ENCODE data around the gene SNCB. TPM values are rescaled to one million over a fixed set of nuclear protein-coding genes. Genes with fewer than 3 reads are reported as not detected.

The SNCB gene
- total RNA-seq, 2 experiments from 2014 or later: 0.31 TPM; not detected in 1

DNA sequence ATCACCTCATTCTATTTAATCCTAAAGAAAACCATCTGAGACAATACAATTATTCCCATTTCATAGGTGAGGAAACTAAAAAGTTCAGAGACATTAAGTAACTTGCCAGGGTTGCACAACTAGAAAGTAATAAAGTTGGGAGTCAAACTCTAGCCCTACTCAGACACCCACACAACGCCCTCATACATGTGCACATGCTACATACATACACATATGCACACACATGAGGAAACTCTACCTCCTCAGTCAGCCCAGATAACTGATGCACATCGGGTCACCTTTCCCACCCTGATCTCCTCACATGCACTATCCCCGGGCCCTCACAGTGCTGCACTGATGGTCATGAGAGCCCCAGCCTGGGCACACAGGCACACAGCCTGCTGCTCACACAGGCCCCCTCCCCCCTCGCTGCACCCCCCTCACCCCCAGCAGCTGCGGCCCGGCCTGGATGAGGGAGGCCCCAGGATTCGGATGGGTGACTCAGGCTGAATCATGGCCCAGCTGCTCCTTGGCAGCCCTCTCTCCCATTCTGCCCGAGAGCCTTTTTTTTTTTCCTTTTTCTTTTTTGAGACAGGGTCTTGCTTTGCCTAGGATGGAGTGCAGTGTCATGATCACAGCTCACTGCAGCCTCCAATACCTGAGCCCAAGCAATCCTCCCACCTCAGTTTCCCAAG lies 15.4 kb downstream of the SNCB start:
- Mint-ChIP-seq H3K27ac (no peak overlapping the region), H3K9me3 (no peaks in the 10 kb centered on the region), H3K27me3 (peaks cover 60% of the 10 kb centered on the region), H3K36me3 (no peaks in the 10 kb centered on the region), H3K4me3 (no peak overlapping the region), H3K4me1 (ENCODE audit: low read depth) (peaks cover 15% of the 10 kb centered on the region)
- ChIA-PET POLR2A (no interaction called here), CTCF (no interaction called here)
- intact Hi-C loops (cut with micrococcal nuclease): no loop called here
- no peak for DNase-seq

DNA sequence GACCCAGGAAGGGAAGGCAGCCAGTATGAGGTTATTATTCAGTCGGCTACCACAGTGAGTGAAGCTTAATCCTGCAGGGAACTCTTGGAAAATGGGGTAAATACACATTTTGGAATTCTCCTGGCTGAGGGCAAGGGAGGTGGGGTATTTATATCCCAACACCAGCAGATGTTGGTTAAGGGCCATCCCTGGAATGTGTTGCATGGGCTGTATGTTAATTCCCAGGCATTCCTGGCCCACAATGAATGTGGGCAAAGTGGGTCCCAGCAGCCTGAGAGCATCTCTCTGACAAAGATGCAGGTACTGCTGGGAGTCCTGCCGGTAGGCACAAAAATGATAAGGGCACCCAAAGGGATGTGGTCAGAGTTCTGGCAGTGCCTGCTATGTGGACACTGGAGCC lies 17.5 kb downstream of the SNCB start:
- Mint-ChIP-seq H3K4me1 (ENCODE audit: low read depth) (peaks cover 15% of the 10 kb centered on the region), H3K9me3 (no peaks in the 10 kb centered on the region), H3K36me3 (peaks cover 1% of the 10 kb centered on the region), H3K4me3 (no peak overlapping the region), H3K27ac (no peak overlapping the region), H3K27me3 (peaks cover 47% of the 10 kb centered on the region)
- no peak for DNase-seq
- intact Hi-C loops (cut with micrococcal nuclease): no loop called here
- ChIA-PET CTCF (no interaction called here), POLR2A (no interaction called here)

DNA sequence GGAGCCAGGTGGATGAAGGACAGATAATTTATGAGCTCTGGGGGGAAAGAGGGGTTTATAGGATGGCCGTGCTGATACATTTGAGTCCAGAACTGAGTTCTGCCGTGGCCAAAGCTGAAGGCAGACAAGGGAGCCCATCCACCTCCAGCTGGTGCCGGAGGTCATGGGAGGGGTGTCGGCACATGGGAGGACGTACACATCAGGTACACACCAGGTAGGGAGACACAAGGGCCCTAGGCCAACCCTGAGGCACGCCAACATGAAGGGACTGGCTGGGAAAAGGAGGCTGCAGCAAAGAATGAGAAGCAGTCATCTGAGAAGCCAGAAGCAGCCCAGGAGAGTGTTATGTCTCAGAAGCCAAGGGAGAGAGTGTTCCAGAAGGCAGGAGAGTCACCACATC lies 18.3 kb downstream of the SNCB start:
- peaks cover 39% of the 10 kb centered on the region for H3K27me3 Mint-ChIP-seq
- H3K4me3 Mint-ChIP-seq: no peak overlapping the region
- H3K36me3 Mint-ChIP-seq: peaks cover 1% of the 10 kb centered on the region
- ChIA-PET POLR2A (no interaction called here), CTCF (no interaction called here)
- no peak for DNase-seq
- H3K4me1 Mint-ChIP-seq (ENCODE audit: low read depth): peaks cover 15% of the 10 kb centered on the region
- H3K27ac Mint-ChIP-seq: no peak overlapping the region
- intact Hi-C loops (cut with micrococcal nuclease): no loop called here
- H3K9me3 Mint-ChIP-seq: no peaks in the 10 kb centered on the region

DNA sequence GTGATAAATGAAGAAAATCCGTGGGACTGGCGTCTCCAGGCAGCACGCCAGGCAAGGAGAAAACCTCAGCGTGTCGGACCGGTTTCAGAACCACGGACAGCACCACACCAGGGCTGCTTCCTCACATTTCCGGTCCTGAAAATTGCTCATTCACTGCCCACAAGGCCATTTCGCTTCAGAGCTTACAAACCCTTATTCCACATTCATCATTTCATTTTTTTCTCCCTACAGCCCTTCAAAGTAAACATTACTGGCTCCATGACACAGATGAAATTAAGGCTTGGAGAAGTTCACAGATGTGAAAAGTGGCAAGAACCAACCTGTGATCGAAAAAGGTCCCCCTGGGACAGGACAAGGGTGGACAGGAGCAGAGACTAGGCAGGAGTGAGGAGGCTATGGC lies 18.9 kb downstream of the SNCB start:
- CTCF ChIA-PET: interaction anchor here (0.7 kb wide), 1 partner anchor 897 kb away, joined by 3 read pairs; no protein-coding TSS in a partner anchor
- H3K4me3 Mint-ChIP-seq: peak overlapping the region; percentile 30
- peaks cover 33% of the 10 kb centered on the region for H3K27me3 Mint-ChIP-seq

DNA sequence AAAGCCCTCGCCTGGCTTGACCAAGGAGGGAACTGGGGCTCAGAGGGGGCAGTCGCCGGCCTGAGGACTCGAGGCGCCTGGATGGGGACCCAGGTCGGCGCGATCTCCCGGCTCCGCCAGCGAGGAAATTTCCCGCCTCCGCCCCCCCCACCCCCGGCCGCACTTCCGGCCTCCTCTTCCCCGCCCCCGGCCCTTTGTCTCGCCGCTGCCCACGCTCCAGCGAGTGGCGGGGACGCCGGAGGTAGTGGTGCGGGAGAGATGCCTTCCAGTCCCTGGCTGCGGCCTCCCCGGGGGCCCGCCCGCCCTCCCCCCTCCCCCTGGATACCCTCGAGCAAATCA lies 19.9 kb downstream of the SNCB start:
- H3K27ac Mint-ChIP-seq: no peak overlapping the region
- POLR2A ChIA-PET: no interaction called here
- DNase-seq: no peak
- H3K9me3 Mint-ChIP-seq: no peaks in the 10 kb centered on the region
- H3K4me3 Mint-ChIP-seq: peak overlapping the region; percentile 63
- CTCF ChIA-PET: no interaction called here
- peaks cover 1% of the 10 kb centered on the region for H3K36me3 Mint-ChIP-seq
- H3K27me3 Mint-ChIP-seq: peaks cover 24% of the 10 kb centered on the region
- intact Hi-C loops (cut with micrococcal nuclease): no loop called here
- H3K4me1 Mint-ChIP-seq (ENCODE audit: low read depth): peaks cover 15% of the 10 kb centered on the region

More for the DNA sequence above, 18.9 kb downstream of the SNCB start:
- POLR2A ChIA-PET: interaction anchor here (0.6 kb wide), 1 partner anchor 428 kb away, joined by 4 read pairs; no protein-coding TSS in a partner anchor
- Mint-ChIP-seq H3K36me3 (peaks cover 1% of the 10 kb centered on the region), H3K9me3 (no peaks in the 10 kb centered on the region), H3K27ac (no peak overlapping the region), H3K4me1 (ENCODE audit: low read depth) (peaks cover 15% of the 10 kb centered on the region)
- peak; percentile 80 for DNase-seq
- intact Hi-C loops (cut with micrococcal nuclease): no loop called here

DNA sequence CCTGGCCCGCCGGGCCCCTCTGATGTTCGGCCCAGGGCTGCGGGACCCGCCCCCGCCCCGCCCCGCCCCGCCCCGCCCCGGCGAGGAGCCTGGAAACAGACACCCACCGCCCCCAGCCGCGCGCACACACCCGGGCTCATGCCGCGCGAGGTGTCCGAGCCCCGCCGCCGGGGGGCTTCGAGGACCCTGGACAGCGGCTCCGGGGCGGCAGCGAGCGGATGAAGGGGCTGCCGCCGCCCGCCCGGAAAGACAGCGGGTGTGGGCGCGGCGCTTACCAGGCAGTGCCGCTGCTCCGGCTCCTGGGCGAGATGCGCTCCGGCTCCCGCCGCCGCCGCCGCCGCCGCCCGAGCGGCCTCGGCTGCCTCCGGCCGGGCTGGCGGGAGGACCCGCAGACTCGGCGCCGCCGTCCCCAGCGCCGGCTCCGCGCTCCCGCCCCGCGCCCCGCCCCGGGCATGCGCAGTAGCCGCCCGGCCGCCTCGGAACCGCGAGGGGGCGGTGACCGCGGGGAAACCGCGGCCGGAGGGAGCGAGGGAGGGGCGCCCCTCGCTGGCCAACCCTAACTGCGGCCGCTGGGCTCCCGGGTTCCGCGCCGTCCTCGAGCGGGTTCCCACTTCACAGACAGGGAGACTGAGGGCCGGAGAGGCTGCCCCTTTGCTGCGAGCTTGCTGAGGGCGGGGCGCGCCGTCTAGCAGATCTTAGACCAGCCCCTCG lies 20.5 kb downstream of the SNCB start, which contains the start of gene GPRIN1:
Gene GPRIN1 (minus strand): TSS at position 433 of the 711 bp plus-strand sequence. CDS start 10,322 bp downstream, outside the sequence.
- intact Hi-C loops (cut with micrococcal nuclease): no loop called here
- peak; percentile 68 for DNase-seq
- H3K4me3 Mint-ChIP-seq: peak within 1 kb of the TSS; percentile 90
- ChIA-PET CTCF (interaction anchor here (1.0 to 2.3 kb wide), 3 partner anchors 37 to 194 kb away, joined by 3 to 6 read pairs (median 3); partner anchors contain the start of gene CLTB), POLR2A (no interaction called here)
- peaks cover 21% of the 10 kb centered on the region for H3K27me3 Mint-ChIP-seq
- peak within 1 kb of the TSS; percentile 62 for H3K27ac Mint-ChIP-seq
- peaks cover 15% of the 10 kb centered on the region for H3K4me1 Mint-ChIP-seq (ENCODE audit: low read depth)
- H3K9me3 Mint-ChIP-seq: no peaks in the 10 kb centered on the region
- peaks cover 1% of the 10 kb centered on the region for H3K36me3 Mint-ChIP-seq

DNA sequence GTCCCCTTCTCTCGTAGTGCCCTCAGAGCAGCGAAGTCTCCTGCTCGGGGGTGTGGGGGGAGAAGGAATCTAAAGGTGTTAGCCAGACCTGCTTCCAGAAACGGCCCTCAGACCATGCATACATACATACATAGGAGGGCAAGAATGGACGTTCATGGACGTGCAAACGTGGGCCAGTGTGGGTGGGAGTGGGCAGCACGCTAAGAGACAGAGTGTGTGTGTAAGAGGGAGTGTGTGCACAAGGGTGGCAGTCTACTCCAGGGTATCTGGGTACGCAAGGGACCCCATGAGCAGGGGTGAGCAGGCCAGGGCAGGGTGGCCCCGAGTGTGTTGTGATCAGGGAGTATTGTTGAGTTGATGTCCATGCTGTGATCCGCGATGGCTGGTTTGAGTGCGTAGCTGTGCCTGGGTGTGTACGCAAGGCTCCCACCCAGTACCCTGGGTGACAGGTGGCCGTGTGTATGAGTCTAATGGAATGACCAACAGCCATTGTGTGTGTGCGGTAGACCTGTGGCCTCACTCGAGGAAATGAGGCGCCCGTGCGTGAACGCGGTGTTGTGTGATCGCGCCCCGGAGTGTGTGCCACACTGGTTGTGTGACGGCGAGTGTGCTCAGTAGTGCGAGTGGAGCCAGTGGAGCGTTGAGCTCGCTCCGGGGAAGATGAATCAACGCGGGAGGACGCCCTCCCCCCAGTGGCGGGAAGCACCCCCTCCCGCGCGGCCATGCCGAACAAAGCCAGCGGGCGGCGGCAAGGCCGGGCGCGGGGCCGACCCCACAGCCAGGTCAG lies 21.2 kb downstream of the SNCB start:
- ChIA-PET CTCF (interaction anchor here (1.0 to 2.3 kb wide), 3 partner anchors 37 to 193 kb away, joined by 3 to 6 read pairs (median 3); partner anchors contain the start of gene CLTB), POLR2A (no interaction called here)
- H3K4me3 Mint-ChIP-seq: peak overlapping the region; percentile 90
- H3K36me3 Mint-ChIP-seq: peaks cover 1% of the 10 kb centered on the region
- H3K27ac Mint-ChIP-seq: peak overlapping the region; percentile 62
- peak; percentile 35 for DNase-seq
- peaks cover 15% of the 10 kb centered on the region for H3K4me1 Mint-ChIP-seq (ENCODE audit: low read depth)
- intact Hi-C loops (cut with micrococcal nuclease): no loop called here
- H3K9me3 Mint-ChIP-seq: no peaks in the 10 kb centered on the region
- peaks cover 19% of the 10 kb centered on the region for H3K27me3 Mint-ChIP-seq

DNA sequence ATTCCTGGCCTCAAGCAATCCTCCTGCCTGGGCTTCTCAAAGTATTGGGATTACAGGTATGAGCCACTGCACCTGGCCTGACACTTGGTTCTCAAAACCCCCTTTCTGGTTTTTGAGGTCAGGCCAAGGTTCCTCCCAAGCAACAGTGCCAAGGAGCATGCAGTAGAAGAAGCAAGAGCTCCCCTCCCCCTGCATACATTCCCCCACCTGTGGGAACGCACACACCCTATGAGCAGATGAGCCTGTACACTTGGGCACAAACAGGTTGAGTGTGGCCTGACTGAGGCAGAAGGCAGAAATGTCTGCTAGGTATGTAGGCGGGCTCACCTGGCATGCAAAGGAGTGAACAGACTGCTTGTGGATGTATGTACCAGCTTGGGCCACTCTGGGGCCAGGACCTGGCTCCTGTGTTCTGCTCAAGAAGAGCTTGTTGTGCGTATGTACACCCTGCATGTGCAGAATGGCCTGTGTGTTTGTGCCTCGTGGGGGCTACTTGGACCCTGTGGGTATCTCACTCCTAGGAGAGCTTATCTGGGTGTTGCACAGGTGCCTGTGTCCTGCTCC lies 22.1 kb downstream of the SNCB start:
- intact Hi-C loops (cut with micrococcal nuclease): no loop called here
- Mint-ChIP-seq H3K9me3 (no peaks in the 10 kb centered on the region), H3K4me1 (ENCODE audit: low read depth) (peaks cover 15% of the 10 kb centered on the region), H3K36me3 (peaks cover 1% of the 10 kb centered on the region), H3K4me3 (peak overlapping the region; percentile 90), H3K27ac (no peak overlapping the region), H3K27me3 (peaks cover 18% of the 10 kb centered on the region)
- DNase-seq: no peak
- ChIA-PET CTCF (interaction anchor here (1.1 to 2.3 kb wide), 2 partner anchors 161 to 192 kb away, joined by 3 to 6 read pairs; partner anchors contain the start of gene CLTB), POLR2A (interaction anchor here (0.6 kb wide), 1 partner anchor 14 kb away, joined by 3 read pairs; no protein-coding TSS in a partner anchor)

DNA sequence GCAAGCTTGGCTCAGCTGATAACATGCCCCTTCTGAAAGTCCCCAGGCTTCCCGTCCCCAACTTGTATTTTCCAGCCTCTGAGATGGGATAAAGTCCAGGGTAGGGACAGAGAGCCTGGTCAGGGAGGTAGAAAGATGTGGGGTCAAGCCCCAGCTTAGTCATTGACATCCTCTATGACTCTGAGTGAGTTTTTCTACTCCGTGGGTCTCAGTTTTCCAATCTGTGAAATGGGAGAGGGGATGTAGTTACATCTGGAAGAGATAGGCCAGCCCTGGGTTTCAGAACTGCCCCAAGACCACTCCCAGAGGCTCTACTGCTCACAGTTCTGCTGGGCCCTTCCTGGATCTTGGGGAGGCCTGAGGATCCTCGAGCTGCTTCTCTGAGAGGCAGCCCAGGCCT lies 23.5 kb downstream of the SNCB start:
- CTCF ChIA-PET: interaction anchor here (0.6 kb wide), 1 partner anchor 640 kb away, joined by 3 read pairs; no protein-coding TSS in a partner anchor
- H3K27me3 Mint-ChIP-seq: peaks cover 8% of the 10 kb centered on the region
- POLR2A ChIA-PET: no interaction called here
- intact Hi-C loops (cut with micrococcal nuclease): no loop called here
- H3K27ac Mint-ChIP-seq: no peak overlapping the region
- H3K4me1 Mint-ChIP-seq (ENCODE audit: low read depth): peaks cover 15% of the 10 kb centered on the region
- no peak for DNase-seq
- H3K36me3 Mint-ChIP-seq: peaks cover 1% of the 10 kb centered on the region
- H3K4me3 Mint-ChIP-seq: no peak overlapping the region
- H3K9me3 Mint-ChIP-seq: no peaks in the 10 kb centered on the region

DNA sequence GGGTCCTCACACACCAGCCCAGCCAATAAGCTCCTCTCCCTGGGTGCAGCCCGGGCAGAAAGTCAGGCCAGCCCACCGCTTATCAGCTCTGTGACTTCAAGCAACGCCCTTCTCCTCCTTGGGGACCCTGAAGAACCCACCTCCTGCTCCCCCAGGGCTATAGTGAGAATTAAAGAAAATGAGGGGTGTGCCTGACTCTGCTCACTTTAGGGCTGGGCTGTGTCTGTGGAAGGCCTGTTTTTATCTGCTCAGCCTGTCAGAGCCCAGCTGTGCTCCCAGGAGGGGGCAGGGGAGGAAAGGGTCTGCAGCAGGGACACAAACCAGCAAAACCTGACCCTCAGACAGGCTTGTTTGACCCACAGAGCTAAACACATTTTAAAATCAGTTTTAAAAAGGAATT lies 24.3 kb downstream of the SNCB start:
- peaks cover 2% of the 10 kb centered on the region for H3K27me3 Mint-ChIP-seq
- POLR2A ChIA-PET: no interaction called here
- H3K27ac Mint-ChIP-seq: no peak overlapping the region
- peaks cover 12% of the 10 kb centered on the region for H3K4me1 Mint-ChIP-seq (ENCODE audit: low read depth)
- intact Hi-C loops (cut with micrococcal nuclease): no loop called here
- H3K36me3 Mint-ChIP-seq: peaks cover 1% of the 10 kb centered on the region
- CTCF ChIA-PET: interaction anchor here (0.7 to 1.1 kb wide), 3 partner anchors 9 to 189 kb away, joined by 3 to 4 read pairs (median 3); no protein-coding TSS in a partner anchor
- H3K4me3 Mint-ChIP-seq: no peak overlapping the region
- no peaks in the 10 kb centered on the region for H3K9me3 Mint-ChIP-seq
- DNase-seq: no peak

DNA sequence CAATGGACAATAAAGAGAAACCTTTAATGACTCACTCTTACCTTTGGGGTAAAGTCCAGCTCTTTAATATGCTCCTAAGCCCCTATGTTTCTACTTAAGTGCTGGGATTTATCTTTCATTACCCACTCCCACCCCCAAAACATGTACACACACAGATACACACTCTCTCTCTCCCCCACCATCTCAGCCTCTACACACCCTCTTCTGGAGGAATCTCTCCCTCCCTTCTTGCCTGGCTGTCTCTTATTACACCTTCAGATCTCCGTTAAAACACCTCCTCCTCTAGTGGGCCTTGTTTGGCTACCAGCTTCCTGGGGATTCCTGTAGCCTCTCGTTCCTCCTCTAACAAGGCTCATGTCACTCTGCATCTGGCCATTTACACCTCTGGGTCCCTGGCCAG lies 27.2 kb downstream of the SNCB start:
- Mint-ChIP-seq H3K36me3 (no peaks in the 10 kb centered on the region), H3K27ac (no peak overlapping the region), H3K9me3 (no peaks in the 10 kb centered on the region), H3K4me3 (no peak overlapping the region), H3K4me1 (ENCODE audit: low read depth) (peaks cover 3% of the 10 kb centered on the region), H3K27me3 (no peaks in the 10 kb centered on the region)
- POLR2A ChIA-PET: no interaction called here
- DNase-seq: no peak
- intact Hi-C loops (cut with micrococcal nuclease): no loop called here
- CTCF ChIA-PET: no interaction called here

Data from activated CD4-positive, alpha-beta memory T cell treated with anti-CD3 and anti-CD28 coated beads for 36 hours (primary cell).